HUES48 (cell line): ENCODE measurements around the gene ZC3H18.
"Not testable (repeated sequence)": the region's sequence is repeated elsewhere in the genome, so short reads cannot be mapped to it uniquely, and the experiment has no call there.

Experiments used
- H3K27ac ChIP-seq: one replicate; pipeline ENCODE4 v1.7.0; 2013; ENCODE audit warnings: low read depth, low read length, inconsistent platforms
- H3K27me3 ChIP-seq: 2 replicates; pipeline ENCODE4 v1.6.1; 2013; ENCODE audit warnings: mild to moderate bottlenecking, low read length; ENCODE audit not compliant: control insufficient read depth, insufficient read depth
- H3K36me3 ChIP-seq: 2 replicates; pipeline ENCODE4 v1.6.1; 2013; ENCODE audit warnings: low read length; ENCODE audit not compliant: control insufficient read depth, insufficient read depth
- H3K4me1 ChIP-seq: 2 replicates; pipeline ENCODE4 v1.6.1; 2013; ENCODE audit warnings: mild to moderate bottlenecking, low read length; ENCODE audit not compliant: control insufficient read depth, insufficient read depth
- H3K4me3 ChIP-seq: 2 replicates; pipeline ENCODE4 v1.5.1; 2013; ENCODE audit warnings: mild to moderate bottlenecking, low read depth, low read length
- H3K9ac ChIP-seq: 2 replicates; pipeline ENCODE4 v1.6.1; 2013; ENCODE audit warnings: mild to moderate bottlenecking, low read depth, low read length, moderate library complexity
- H3K9me3 ChIP-seq: 2 replicates; pipeline ENCODE4 v1.6.1; 2013; ENCODE audit warnings: low read length; ENCODE audit not compliant: control insufficient read depth, insufficient read depth

ZC3H18 gene

DNA sequence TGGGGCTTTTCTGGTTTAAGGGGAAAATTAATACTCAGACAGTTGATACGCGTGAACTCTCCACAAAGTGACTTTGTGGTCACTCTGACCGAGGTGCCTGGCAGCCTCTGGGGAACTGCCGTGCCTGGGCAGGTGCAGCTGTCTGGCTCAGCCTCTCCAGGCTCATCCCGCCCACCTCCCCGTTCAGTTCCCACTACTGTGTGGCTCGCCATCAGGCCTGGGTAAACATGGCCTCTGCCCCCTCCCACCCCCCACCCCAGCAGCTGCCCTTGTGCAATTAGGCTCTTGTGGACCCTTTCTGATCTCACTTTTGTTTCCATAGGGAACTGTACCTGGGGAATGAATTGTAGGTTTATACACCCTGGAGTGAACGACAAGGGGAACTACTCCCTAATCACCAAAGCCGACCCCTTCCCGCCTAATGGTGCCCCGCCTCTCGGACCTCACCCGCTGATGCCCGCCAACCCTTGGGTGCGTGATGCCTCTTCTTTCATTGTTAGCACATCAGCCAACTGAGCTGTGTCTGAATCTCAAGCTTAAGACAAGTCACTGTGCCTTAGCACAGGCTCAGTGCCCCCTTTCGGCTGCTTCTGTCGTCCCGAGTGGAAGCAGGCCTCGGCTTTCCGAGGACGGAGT is 27.8 kb downstream of the ZC3H18 start:
- Histone ChIP-seq H3K9me3 (no peaks in the 10 kb centered on the region), H3K4me1 (0 out of 2 replicates have a peak, but pooled peaks cover 4% of the 10 kb centered on the region), H3K9ac (no peak overlapping the region), H3K4me3 (no peak overlapping the region), H3K27me3 (no peaks in the 10 kb centered on the region), H3K36me3 (peaks cover 70% of the 10 kb centered on the region), H3K27ac (no peak overlapping the region)

DNA sequence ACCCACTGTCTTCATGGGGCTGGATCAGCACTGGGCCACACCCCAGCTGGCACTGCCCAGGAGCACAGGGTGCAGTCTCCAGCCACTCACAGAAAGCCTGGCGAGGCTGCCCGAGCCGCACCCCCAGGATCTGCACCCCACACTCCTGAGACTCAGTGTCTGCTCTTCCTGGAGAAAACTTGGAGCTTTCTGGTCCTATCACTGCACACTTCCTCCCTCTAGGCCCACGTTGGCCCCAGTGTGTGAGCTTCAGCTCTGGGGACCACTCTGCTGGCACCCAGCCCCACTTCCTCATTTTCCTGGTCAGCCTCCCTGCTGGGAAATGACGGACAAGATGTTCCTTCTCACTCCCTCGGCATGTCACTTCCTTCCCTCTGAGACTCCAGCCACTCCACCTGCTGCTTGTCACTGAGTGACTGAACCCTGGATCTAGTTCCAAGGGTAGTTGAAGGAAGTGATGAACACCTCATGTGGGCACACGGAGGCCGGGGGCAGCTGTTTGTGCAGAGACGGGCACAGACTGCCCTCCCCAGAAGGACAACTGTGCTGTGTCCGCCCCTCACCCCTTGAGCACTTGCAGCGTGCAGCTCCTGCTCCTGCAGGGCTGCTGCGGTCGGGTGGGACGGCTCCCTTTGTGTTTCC is 29.0 kb downstream of the ZC3H18 start:
- no peak overlapping the region for H3K9ac ChIP-seq
- peaks cover 66% of the 10 kb centered on the region for H3K36me3 ChIP-seq
- H3K27me3 ChIP-seq = no peaks in the 10 kb centered on the region
- H3K4me3 ChIP-seq = no peak overlapping the region
- no peak overlapping the region for H3K27ac ChIP-seq
- H3K9me3 ChIP-seq = no peaks in the 10 kb centered on the region
- H3K4me1 ChIP-seq = 0 out of 2 replicates have a peak, but pooled peaks cover 4% of the 10 kb centered on the region

DNA sequence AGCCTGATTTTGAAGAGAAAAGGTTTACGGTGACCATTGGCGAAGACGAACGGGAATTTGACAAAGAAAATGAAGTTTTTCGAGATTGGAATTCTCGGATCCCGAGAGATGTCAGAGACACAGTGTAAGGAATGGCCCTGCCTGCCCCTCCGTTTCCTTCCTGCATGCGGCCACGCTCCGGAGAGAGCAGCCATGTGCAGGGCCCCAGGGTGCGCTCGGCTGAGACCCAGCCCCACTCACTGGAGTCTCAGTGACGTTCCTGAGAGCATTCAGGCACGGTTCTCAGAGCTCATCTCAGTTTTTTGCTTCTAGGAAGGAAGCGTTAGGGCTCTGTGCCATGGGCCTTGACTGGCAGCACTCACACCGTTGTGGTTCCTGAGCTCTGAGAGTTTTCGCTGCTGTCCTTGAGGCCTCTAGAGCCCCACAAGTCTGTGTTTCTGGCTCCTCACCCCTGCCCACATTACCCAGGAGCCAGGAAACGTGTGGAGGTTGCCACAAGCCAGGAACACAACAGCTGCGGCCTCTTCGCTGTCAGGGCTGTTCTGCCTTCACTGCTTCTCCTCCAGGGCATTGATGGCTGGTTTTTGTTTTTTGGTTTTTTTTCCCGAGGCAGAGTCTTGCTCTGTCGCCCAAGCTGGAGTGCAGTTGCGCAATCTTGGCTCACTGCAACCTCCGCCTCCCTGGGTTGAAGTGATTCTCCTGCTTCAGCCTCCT is 29.8 kb downstream of the ZC3H18 start:
- H3K27ac ChIP-seq = no peak overlapping the region
- H3K4me3 ChIP-seq = no peak overlapping the region
- H3K27me3 ChIP-seq = no peaks in the 10 kb centered on the region
- H3K36me3 ChIP-seq = peaks cover 64% of the 10 kb centered on the region
- H3K9ac ChIP-seq = no peak overlapping the region
- H3K4me1 ChIP-seq = 0 out of 2 replicates have a peak, but pooled peaks cover 4% of the 10 kb centered on the region
- H3K9me3 ChIP-seq = no peaks in the 10 kb centered on the region

DNA sequence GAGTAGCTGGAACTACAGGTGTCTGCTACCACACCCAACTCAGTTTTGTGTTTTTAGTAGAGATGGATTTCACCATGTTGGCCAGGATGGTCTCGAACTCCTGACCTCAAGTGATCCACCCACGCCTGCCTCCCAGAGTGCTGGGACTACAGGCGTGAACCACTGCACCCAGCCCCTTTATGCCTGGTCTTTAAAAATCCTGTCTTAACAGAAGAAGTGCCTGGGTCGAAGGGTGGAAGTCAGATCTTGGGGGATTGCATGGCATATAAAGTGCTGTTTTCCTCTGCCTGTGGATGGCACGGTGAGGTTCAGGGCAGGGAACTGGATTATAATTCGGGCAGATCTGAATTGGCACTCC is 30.3 kb downstream of the ZC3H18 start:
- no peak overlapping the region for H3K9ac ChIP-seq
- H3K4me1 ChIP-seq = 0 out of 2 replicates have a peak, but pooled peaks cover 4% of the 10 kb centered on the region
- H3K27ac ChIP-seq = peak overlapping the region; percentile 6
- H3K9me3 ChIP-seq = no peaks in the 10 kb centered on the region
- H3K4me3 ChIP-seq = no peak overlapping the region
- peaks cover 66% of the 10 kb centered on the region for H3K36me3 ChIP-seq
- no peaks in the 10 kb centered on the region for H3K27me3 ChIP-seq

DNA sequence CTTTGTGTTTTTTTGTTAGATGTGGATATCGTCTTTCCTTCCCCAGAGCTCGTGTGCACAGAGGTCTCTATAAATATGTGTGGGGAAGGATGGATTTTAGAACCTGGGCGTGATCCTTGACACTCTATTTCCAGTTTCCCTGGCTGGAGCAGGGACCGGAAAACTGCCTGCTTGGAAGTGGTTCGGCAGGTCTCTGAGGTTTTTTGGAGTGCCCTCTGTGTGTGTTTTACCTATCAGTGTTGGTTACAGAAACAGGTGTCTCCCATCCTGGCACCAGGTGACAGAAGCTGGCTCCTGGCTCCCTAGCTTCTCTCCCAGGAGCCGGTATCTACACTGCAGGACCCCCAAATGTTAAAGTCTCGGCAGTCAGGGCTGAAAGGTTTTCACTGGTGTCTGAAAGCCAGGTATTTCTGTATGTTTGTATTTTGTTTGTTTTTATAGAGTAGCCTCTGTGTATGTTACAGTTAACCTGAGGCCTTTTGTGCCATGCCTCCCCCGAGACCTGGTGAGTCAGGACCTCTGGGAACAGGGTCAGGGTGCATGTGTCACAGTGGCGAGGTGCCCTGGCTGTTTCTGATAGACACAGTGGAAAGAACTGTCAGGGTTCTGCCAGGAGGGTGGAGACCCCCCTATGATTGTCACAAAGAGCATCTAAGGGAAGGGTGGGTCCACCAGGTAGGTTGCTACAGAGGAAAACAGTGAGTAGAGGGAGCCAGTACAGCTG is 31.3 kb downstream of the ZC3H18 start:
- H3K27me3 ChIP-seq = no peaks in the 10 kb centered on the region
- H3K9ac ChIP-seq = no peak overlapping the region
- H3K36me3 ChIP-seq = peaks cover 72% of the 10 kb centered on the region
- 0 out of 2 replicates have a peak, but pooled peaks cover 4% of the 10 kb centered on the region for H3K4me1 ChIP-seq
- peak overlapping the region; percentile 45 for H3K27ac ChIP-seq
- no peaks in the 10 kb centered on the region for H3K9me3 ChIP-seq
- no peak overlapping the region for H3K4me3 ChIP-seq

DNA sequence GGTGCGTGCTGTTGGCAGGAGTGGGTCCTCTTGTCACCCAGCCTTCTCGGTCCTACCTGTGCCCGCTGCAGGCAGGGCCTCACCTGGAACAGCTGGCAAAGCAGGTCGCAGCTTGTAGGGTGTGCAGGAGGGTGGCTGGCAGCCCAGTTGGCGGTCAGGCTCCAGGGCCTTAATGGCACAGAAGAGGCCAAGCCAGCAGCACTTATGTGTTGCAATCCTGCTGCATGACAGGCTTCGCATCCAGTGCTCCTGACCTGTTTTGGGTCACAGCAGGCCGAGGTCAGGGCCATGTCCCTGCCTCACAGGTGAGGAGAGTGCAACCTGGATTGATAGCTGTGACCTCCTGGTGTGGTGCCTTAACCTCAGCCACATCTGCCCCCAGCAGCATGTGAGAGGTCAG is 31.9 kb downstream of the ZC3H18 start:
- Histone ChIP-seq H3K27ac (no peak overlapping the region), H3K4me1 (0 out of 2 replicates have a peak, but pooled peaks cover 4% of the 10 kb centered on the region), H3K9ac (no peak overlapping the region), H3K9me3 (no peaks in the 10 kb centered on the region), H3K36me3 (peaks cover 77% of the 10 kb centered on the region), H3K4me3 (no peak overlapping the region), H3K27me3 (no peaks in the 10 kb centered on the region)

DNA sequence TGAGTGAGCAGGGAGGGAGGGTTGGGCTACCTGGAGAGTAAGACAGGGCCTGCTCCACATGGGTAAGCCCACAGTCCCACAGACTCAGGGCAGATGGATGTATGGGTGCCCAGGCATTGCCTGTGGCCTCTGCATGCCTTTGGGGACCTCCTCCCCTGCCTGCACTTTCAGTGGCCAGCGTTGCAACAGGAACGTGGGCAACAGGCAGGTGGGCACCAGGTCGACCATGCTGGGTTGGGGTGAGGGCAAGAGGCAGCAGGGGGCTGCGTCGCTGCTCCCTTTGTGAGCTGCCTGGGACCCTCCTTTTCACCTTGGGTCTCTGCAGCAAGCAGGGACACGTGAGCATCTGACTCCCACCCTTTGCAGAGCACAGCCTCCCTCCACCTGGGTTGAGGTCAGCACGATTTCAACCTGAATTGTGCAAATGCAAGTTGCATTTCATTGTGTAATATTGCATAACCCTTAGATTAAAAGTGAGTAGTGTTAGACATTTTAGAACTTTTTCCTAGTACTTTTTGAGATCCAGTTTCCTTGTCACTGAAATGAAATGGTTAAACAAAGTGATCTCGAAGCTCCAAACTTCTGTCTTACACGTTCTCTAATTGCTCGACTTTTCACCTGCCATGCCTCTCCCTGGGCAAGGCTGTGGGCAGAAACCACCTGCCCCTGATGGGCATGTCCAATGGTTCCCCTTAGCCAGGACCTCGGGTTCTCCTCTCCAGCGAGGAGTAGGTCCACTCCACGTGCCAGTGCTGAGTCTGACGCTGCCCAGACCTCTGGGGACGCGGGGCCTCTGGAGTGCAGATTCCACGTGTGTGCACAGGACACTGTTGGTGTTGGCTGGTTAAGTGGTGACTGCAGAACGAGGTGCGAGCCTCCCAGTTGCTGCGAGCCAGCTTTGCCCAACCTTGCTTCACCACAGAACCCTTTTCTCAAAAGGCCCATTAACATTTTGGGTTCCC is 35.3 kb downstream of the ZC3H18 start:
- H3K9me3 ChIP-seq = no peaks in the 10 kb centered on the region
- H3K4me3 ChIP-seq = no peak overlapping the region
- H3K27me3 ChIP-seq = no peaks in the 10 kb centered on the region
- H3K9ac ChIP-seq = no peak overlapping the region
- H3K27ac ChIP-seq = no peak overlapping the region
- H3K36me3 ChIP-seq = peaks cover 64% of the 10 kb centered on the region
- H3K4me1 ChIP-seq = 0 out of 2 replicates have a peak, but pooled peaks cover 4% of the 10 kb centered on the region

DNA sequence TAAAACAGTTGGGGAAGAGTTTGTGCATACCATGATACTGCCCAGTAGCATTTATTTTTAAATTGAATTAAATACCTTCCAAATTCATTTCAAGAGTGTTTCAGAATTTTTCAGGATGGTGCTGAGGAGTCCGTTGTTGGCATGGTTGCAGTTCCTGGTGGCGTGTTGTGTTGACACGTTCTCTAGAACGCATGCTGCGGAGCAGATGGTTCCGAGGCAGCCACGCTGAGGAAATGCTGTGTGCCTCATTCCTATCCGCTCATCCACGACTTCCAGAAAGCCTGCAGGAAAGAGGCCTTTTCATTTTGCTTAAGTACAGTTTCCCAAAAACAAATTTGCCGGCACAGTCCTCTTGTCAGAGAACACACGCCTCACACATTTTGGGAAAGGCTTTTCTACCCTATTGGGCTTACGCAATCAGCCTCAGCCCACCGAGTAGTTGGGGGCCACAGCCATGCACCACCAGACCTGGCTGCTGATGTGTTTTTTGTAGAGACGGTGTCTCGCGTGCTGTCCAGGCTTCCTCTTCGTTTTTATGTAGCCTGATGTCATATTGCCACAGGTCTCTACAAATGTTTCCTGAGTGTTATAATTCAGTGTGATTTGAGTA is 36.0 kb downstream of the ZC3H18 start:
- Histone ChIP-seq H3K9me3 (no peaks in the 10 kb centered on the region), H3K9ac (no peak overlapping the region), H3K4me3 (no peak overlapping the region), H3K36me3 (peaks cover 56% of the 10 kb centered on the region), H3K4me1 (no peaks in the 10 kb centered on the region; the same call in 1 of the 2 replicates), H3K27ac (no peak overlapping the region), H3K27me3 (no peaks in the 10 kb centered on the region)

DNA sequence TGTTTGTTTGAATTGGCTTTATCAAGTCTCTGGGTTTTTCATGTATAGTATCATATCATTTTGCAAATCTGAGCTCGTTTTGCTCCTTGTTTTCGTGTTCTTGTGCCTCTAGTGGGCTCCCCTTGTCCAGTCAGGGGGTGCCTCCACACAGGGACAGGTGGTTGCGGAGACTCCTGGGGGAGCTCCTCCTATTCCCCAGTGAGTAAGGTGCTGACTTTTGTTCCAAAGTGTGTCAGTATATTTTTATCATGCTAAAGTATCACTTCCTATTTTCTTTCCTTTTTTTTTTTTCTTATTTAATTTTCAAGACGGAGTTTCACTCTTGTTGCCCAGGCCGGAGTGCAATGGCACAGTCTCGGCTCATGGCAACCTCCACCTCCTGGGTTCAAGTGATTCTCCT is 37.9 kb downstream of the ZC3H18 start:
- H3K9me3 ChIP-seq = no peaks in the 10 kb centered on the region
- H3K27me3 ChIP-seq = no peaks in the 10 kb centered on the region
- no peak overlapping the region for H3K9ac ChIP-seq
- peaks cover 58% of the 10 kb centered on the region for H3K36me3 ChIP-seq
- no peak overlapping the region for H3K4me3 ChIP-seq
- H3K27ac ChIP-seq = no peak overlapping the region
- H3K4me1 ChIP-seq = no peaks in the 10 kb centered on the region; the same call in 1 of the 2 replicates

DNA sequence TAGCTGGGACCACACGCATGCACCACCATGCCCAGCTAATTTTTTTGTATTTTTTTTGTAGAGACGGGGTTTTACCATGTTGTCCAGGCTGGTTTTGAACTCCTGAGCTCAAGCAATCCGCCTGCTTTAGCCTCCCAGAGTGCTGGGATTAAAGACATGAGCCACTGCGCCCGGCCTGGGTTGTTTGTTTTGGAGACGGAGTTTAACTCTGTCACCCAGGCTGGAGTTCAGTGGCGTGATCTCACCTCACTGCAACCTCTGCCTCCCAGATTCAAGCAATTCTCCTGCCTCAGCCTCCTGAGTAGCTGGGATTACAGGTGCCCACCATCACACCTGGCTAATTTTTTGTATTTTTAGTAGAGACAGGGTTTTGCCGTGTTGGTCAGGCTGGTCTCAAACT is 39.2 kb downstream of the ZC3H18 start:
- H3K4me3 ChIP-seq, H3K9ac ChIP-seq, H3K4me1 ChIP-seq, H3K27me3 ChIP-seq, H3K27ac ChIP-seq, H3K9me3 ChIP-seq: not testable (repeated sequence)
- H3K36me3 ChIP-seq = peaks cover 61% of the 10 kb centered on the region
